SK-N-DZ (cell line): ENCODE results near the gene SGMS1.
A peak's percentile ranks its signal among the peaks of the same experiment; 100 is the strongest.
"Not testable (repeated sequence)": the region's sequence is repeated elsewhere in the genome, so short reads cannot be mapped to it uniquely, and the experiment has no call there.

Source experiments
- DNase-seq: peaks from one replicate; pipeline ENCODE4 v3.0.0-alpha.2; 2015; ENCODE audit warnings: low spot score

SGMS1 gene

DNA sequence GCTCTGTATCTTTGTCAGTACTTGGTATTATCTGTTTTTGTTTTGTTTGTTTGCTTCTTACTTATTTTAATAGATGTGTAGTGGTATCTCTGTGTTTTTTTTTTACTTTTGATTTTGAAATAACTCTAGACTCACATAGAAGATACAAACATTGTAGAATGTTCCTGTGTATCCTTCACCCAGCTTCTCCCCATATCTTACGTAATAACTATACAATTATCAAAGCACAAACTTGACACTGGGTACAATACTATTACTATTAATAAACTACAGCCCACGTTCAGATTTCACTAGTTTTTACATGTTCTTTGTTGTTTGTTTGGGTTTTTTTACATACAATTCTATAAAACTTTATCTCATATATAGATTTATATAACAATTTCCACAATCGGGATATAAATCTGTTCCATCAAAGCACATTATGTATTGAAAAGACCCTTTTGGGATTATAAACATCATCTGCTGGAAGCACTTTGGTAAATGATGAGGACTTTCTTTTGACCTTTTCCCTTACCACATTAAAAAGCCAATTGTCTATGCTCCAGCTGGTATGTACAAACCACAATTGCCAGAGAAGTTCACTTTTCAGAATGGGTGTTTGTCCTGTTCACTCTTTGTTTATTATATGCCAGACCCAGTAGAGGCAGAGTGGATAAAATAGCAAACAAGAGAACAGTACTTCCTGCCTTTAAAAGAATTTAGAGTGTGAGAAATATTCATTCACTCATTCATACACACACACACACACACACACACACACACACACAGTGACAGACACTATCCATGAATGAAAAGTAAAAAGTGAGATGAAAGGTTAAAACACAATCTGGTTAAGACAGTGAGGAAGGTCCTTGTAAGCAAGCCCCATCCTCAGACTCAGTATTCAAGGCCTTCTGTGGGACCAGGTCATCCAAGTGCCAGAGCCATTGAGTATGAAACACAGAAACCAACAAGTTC lies 113.0 kb downstream of the SGMS1 start:
- no peak for DNase-seq

DNA sequence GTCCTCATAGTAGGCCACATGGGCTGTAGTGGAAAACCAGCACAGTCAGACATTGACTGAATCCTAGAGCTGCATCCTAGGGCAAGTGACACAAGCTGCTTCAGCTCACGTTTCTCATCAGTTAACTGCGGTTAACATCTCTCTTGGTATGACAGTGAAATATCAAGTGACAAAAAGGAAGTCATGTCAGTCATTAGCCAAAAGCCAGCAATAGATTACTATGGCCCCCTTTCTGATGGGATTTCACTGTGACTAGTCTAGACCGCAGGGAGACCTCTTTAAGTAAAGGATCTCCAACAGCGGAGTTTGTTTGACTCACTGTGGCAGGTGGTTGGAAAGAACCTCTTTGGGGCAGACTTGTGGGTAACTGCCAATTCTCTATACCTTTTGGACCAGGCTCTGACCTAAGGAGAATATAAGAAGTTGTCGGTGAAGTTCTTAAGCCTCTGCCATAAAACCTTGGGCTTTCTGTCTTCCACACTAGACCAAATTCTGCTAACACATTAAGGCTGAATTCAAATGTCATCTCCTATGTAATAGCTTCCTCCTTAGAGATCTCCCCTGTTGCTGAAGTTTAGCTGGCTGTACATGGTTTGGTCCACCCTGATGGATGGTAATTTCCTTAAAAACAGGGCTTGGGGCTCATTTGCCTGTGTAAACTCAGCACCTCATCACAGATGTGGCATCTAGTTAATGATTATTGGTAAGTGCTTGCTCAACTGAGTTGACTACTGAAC lies 115.3 kb downstream of the SGMS1 start:
- DNase-seq = no peak

DNA sequence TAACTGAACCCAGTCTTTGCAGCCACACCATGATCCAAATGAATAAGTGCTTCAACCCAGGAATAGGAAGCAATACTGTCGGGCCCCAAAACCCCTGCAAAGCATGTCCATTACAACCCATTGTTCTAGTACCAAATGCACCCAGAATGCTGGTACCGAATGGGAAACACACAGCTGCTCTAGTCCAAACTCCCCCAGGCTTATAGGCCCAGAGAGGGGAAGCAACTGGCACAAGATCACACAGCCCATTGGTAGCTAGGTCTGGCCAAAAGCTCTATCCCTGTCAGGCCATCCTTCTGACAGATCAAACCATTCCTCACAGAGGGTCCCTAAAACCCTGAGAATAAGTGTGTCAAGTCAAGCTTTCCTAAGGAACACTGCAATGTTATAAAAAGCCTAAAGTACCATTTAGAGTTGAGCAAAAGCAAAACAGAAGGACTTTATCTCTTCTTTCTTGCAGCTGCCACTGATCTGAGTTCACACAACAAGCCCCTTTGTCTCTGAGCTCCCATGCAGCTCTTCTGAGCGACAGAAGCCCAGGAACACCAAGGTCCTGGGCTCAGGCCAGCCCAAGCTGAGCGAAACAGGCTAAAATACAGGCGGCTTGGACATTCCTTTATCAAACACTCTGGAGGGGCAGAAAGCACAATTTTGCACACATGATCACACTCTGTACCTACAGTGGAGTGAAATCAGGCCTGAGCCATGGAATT lies 116.7 kb downstream of the SGMS1 start:
- no peak for DNase-seq

DNA sequence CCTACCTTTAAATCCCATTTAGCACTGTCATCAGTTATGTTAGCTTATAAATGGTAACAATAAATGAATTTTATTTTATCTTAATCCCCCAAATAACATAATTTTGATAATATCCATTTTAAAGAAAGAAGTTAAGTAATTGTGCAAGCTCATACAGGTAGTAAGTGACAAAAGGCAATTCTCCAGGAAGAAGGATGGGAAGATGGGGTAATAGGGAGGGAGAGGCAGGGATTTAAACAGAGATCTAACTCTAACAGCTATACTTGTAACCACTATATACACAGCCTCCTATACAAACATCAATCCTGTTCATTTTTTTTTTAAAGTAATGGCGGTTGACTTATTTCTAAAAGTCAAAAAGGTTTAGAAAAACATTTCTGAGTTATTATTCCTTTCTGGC lies 119.4 kb downstream of the SGMS1 start:
- no peak for DNase-seq

DNA sequence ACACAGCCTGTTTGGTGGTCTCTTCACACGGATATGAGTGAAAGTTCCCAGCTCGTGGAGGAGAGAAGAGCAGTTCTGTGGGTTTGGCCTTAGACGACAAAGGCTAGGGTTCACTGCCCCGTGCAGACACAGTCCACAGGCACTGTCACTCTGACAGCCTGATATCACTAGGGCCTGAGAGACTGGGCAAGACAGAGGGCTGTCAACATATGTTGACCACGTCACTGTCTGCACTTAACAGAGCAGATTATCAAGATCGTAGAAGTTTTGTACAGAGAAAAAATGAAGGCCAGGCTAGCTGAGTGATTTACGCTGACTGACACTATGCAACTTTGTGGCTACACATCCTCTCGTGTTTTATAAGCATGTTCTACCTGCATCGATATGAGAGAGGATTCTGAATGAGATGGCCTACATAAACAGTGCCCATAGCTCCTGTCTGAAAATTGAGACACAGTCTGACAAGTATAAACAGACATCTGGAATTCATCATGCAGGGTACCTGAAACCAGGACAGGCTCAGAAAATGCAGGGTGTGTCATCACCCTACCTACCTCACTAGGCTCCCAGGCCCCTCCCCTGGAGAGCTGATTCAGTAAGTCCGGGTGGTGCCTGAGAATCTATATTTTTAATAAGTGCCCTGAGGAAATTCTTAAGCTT lies 120.0 kb downstream of the SGMS1 start:
- DNase-seq = peak; percentile 11

DNA sequence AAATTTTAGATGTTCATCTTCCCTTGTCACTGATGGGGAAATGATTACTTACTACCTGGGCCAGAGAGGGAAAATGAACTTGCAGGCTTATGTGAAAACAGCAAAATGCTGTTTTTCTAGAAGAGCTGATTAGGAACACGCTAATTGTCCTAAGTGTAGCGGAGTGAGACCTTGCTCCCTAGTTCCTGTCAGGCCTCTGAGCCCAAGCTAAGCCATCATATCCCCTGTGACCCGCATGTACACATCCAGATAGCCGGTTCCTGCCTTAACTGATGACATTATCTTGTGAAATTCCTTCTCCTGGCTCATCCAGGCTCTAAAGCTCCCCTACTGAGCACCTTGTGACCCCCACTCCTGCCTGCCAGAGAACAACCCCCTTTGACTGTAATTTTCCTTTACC lies 120.6 kb downstream of the SGMS1 start:
- not testable (repeated sequence) for DNase-seq

DNA sequence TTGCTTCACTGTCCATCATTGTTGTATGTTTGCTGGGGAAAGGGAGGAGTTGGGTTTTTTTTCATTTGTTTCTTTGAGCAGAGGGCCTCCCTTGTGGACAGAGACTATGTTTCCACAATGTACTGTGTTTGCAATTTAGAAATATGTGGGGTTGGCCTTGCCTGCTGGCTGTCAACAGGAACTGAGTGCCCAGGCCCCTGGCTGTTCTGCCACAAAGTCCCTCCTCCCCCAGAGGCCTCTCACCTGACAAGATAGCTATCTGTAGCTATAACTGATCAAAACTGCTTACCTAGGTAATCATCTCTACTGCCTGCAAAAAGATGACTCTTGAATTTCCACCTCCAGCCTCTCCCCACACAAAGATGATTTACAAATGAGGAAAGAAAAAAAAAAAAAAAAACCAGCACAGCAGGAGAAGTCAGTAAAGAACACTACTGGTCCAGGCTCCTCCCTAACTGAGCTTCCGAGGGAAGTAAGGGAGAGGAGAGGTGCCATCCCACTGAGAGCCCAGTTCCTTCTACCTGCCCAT lies 121.8 kb downstream of the SGMS1 start:
- no peak for DNase-seq

DNA sequence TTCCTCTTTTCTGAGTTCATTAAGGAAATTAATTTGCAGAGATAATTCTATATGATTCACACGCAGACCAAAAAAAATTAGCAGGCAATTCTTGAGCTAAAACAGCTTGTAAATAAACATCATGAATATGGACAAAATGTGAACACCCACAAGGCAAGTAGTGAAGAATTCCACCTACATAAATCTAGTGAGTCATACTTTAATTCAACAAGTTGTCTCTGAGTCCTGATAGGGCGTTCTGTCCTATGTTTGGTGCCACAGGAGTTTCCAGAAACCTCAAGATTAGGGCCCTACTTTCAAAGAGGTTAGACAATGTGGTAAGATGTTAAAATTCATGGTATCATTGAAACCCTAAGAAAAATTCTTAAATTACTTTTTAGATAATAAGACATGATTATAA lies 122.3 kb downstream of the SGMS1 start:
- DNase-seq = no peak

DNA sequence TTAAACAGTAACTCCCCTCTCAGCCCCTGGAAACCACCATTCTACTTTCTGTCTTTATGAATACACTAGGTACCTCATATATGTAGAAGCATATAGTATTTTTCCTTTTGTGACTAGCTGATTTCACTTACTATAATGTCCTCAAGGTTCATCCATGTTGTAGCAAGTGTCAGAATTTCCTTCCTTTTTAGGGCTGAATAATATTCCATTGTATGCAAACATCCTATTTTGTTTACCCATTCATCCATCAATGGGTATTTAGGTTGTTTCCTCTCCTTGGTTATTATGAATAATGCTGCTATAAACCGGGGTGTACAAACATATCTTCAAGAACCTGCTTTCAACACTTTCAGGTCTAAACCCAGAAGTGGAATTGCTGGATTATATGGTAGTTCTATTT lies 125.3 kb downstream of the SGMS1 start:
- DNase-seq = no peak

DNA sequence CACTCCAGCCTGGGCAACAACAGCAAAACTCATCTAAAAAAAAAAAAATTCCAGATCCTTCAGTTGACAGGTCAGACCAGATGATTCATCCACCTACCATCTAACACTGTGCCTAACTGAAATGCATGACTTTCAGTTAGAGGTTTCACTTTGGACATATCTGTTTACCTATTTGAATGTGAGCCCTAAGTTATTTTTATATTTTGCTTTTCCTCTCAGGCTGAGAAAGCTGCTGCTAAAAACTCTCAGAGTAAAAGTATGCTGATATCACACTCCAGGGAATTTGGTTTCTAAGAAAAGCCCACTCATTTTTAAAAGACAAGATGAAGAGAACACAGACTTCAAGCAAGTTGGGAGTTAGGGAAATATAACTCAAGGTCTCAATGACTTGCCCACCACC lies 126.0 kb downstream of the SGMS1 start:
- no peak for DNase-seq

DNA sequence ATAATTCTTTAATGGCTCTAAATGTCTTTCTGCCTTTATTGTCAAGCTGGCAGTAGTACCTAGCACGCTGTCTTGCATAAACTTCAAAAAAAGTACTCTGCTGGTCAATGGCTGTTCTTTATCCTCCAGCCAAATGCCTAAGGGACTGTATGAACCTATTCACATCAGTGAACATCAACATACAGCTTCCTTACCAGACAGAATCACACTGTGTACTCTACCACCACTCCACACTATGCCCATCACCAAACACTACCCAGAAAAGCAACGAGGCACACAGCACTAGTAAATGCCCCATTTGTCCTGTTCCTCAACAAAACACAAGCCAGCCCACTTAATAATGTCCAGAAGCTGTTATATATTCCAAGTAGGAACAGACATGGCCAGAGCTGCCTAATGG lies 127.5 kb downstream of the SGMS1 start:
- DNase-seq = no peak

DNA sequence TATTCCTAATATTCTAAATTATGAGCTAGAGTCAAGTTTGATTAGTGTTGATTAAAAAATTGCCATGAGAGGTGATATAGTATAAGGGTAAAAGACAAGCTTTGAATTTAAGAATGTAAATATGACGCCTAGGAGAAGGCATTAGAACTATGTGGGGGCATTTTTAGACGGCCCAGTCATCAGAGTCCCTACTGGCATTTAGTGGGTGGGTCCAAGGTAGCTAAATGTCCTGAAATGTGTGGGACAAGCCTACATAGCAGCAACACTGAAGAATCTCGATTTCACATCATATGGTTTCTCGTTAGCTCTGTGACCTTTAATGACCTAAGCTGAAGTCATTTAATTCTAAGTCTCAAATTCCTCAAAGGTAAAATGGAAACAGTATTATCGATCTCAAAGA lies 133.5 kb downstream of the SGMS1 start:
- no peak for DNase-seq

DNA sequence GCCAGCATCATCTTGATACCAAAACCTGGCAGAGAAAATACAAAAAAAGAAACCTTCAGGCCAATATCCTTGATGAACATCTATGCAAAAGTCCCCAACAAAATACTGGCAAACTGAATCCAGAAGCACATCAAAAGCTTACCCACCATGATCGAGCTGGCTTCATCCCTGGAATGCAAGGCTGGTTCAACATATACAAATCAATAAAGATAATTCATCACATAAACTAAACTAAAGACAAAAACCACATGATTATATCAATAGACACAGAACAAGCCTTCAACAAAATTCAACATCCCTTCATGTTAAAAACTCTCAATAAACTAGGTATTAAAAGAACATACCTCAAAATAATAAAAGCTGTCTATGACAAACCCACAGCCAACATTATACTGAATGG lies 139.2 kb downstream of the SGMS1 start:
- not testable (repeated sequence) for DNase-seq

DNA sequence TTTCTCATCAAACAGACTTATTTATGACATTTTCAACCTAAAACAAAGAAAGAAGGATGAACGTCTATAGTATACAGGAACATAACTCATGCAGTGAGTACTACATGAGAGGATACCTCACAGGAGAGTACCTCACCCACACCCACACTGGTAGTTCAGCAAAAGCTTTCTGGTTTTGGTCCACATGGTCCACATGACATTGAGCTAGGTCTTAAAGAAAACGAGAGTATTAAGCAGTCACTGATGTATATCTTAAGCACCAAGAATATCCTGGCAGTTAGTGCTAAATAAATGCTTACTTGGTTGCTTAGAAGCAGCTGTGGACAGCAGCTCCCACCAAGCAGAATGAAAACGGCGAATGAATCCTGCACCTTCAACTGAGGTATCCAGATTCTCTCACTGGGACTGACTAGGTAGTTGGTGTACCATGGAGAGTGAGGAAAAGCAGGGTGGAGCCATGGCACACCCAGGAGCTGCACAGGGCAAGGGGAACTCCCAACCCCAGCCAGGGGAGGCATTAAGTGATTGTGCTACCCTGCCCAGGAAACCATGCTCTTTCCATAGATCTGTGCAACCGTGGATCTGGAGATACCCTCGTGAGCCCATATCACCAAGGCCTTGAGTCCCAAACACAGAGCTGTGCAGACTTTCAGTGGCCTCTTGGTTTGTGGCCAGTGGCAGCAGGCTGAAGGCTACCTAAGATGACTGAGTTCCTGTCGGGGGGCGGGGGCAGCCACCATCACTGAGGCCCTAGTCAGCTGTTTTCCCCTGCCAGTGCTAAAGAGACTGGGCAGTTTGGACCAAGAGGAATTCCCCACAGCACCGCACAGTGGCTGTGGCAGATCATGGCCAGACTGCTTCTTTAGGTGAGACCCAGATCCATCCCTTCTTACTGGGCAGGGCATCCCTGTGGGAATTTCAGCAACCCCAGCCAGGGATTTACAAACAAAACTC lies 143.4 kb downstream of the SGMS1 start:
- DNase-seq = no peak

DNA sequence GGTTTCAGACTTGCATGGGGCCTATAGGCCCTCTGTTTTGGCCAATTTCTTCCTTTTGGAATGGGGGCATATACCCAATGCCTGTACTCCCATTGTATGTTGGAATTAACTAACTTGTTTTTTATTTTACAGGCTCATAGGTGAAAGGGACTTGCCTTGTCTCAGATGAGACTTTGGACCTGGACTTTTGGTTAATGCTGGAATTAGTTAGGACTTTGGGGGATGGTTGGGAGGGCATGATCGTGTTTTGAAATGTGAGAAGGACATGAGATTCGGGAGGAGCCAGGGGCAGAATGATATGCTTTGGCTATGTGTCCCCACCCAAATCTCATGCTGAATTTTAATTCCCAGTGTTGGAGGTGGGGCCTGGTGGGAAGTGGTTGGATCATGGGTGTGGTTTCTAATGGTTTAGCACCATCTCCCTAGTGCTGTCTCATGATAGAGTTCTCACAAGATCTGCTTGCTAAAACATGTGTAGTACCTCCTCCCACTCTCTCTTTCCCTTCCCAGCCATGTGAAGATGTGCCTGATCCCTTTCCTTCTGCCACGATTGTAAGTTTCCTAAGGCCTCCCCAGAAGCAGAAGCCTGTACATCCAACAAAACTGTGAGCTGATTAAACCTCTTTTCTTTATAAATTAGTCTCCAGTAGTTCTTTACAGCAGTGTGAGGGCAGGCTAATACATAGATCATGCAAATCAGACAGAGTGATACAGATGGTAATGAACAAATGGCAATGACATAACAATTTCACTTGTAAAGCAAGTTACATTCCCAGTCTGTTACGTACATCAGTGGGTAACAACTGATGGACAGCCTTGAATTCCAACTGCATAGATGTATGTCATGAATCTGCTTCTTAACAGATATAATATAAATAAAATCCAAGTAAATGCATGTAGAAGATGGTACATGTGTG lies 146.2 kb downstream of the SGMS1 start:
- no peak for DNase-seq

DNA sequence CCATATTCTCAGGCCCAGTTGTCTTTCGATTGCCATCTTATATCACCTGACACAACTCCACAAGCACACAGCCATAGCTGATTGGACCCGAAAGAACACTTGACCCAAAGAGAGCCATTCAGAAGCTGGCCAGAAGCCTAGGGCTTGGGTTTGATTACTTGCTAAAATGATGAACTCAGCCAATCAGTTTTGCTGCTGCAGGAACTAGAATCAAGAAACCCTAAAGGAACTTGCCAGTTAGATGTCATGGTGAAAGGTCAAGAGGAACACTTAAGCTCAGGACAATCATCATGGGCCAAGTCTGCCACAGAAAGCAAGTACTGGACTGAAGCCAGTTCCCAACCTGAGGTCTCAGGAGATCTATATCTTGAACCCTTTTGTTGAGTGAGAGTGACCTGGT lies 150.0 kb downstream of the SGMS1 start:
- no peak for DNase-seq

DNA sequence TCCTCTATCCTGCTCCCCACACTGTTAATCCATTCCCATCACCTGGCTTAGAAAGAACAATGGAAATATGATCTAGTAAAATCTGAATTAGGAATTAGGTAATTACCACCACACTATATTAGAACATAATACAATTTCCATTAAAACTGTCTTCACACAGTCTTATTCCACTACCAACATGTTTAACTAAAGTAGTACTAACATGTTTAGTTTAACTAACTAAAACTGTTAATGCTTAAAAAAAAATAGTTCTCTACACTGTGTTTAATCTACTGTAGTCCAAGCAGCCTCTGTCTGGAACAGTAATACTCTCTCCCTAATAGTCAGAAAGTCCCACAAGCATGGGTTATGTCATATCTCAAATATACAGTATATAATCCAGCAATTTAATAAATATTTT lies 150.8 kb downstream of the SGMS1 start:
- DNase-seq = no peak

DNA sequence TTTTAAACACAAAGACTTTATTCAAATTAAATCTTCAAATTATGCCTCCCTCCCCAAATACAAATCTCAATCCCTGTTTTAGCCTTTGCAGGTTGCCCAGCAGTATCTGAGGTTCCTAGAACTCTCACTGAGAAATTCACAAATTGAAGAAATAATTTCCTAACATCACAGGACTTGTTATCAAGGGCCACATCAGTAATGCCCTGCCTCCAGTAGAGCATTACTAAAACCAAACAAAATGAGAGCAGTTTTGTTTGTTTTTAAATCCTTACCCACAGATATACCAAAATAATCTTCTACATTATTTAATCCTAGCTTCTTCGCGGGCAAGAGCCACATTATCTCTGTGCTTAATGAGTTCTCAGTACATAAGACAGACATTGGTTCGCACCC lies 152.2 kb downstream of the SGMS1 start:
- no peak for DNase-seq
